Muscle layer of duodenum (tissue), 2 donors: ENCODE data around the gene NAV1.

ENCODE experiments used
- H3K27ac ChIP-seq: one replicate; pipeline ENCODE4 v1.7.0; 2013; ENCODE audit warnings: mild to moderate bottlenecking, low read length
- H3K27me3 ChIP-seq: one replicate; pipeline ENCODE4 v1.7.0; 2013; ENCODE audit warnings: low read depth, mild to moderate bottlenecking, control low read depth, low read length
- H3K36me3 ChIP-seq, 2 donors: one replicate each; pipeline ENCODE4 v1.7.0; 2013; ENCODE audit warnings: low read length in 2 of 2, control low read depth in 1 of 2, mild to moderate bottlenecking in 1 of 2; ENCODE audit not compliant: insufficient read depth in 2 of 2, control insufficient read depth in 1 of 2
- H3K4me1 ChIP-seq, 2 donors: one replicate each; pipeline ENCODE4 v1.7.0; 2013; ENCODE audit warnings: low read length in 2 of 2, mild to moderate bottlenecking in 2 of 2, control low read depth in 1 of 2, moderate library complexity in 1 of 2; ENCODE audit not compliant: insufficient read depth in 2 of 2, control insufficient read depth in 1 of 2
- H3K4me3 ChIP-seq, 2 donors: one replicate each; pipeline ENCODE4 v1.7.0; 2013; ENCODE audit warnings: low read length in 2 of 2, low read depth in 1 of 2, mild to moderate bottlenecking in 1 of 2
- H3K9me3 ChIP-seq, 2 donors: one replicate each; pipeline ENCODE4 v1.7.0; 2013; ENCODE audit warnings: low read length in 2 of 2, control low read depth in 1 of 2, mild to moderate bottlenecking in 1 of 2; ENCODE audit not compliant: control insufficient read depth in 1 of 2
- donor health status: healthy.

NAV1 gene

GRCh38 chr1:201498621-201499020 lies 40.3 kb upstream of the NAV1 start:
- H3K27me3 ChIP-seq: no peaks in the 10 kb centered on the region
- peaks cover 46 to 80% of the 10 kb centered on the region in 2 donors for H3K4me1 ChIP-seq
- H3K36me3 ChIP-seq: peaks cover 28 to 29% of the 10 kb centered on the region in 2 donors
- H3K4me3 ChIP-seq: peak overlapping the region; percentile 20 to 22
- H3K27ac ChIP-seq: peak overlapping the region; percentile 79
- H3K9me3 ChIP-seq: no peaks in the 10 kb centered on the region

GRCh38 chr1:201499191-201499590 lies 39.7 kb upstream of the NAV1 start:
- H3K27me3 ChIP-seq: no peaks in the 10 kb centered on the region
- no peaks in the 10 kb centered on the region for H3K9me3 ChIP-seq
- peaks cover 42 to 74% of the 10 kb centered on the region in 2 donors for H3K4me1 ChIP-seq
- peak overlapping the region in 1 of 2 donors; percentile 22 for H3K4me3 ChIP-seq
- H3K27ac ChIP-seq: peak overlapping the region; percentile 79
- peaks cover 27 to 31% of the 10 kb centered on the region in 2 donors for H3K36me3 ChIP-seq

- peak overlapping the region; percentile 87 for H3K27ac ChIP-seq
- peaks cover 20 to 26% of the 10 kb centered on the region in 2 donors for H3K36me3 ChIP-seq
- H3K27me3 ChIP-seq: no peaks in the 10 kb centered on the region
- no peaks in the 10 kb centered on the region for H3K9me3 ChIP-seq
- peaks cover 39 to 71% of the 10 kb centered on the region in 2 donors for H3K4me1 ChIP-seq
- H3K4me3 ChIP-seq: peak overlapping the region; percentile 1 to 51
These were observed 38.9 kb upstream of the NAV1 start for GRCh38 chr1:201499795-201500669.

- Histone ChIP-seq H3K4me3 (peak overlapping the region; percentile 1 to 51), H3K36me3 (peaks cover 14 to 19% of the 10 kb centered on the region in 2 donors), H3K27ac (peak overlapping the region; percentile 87), H3K4me1 (peaks cover 39 to 70% of the 10 kb centered on the region in 2 donors), H3K9me3 (no peaks in the 10 kb centered on the region), H3K27me3 (no peaks in the 10 kb centered on the region)
These were observed 38.2 kb upstream of the NAV1 start for GRCh38 chr1:201500670-201501120.

GRCh38 chr1:201501144-201501543 lies 37.8 kb upstream of the NAV1 start:
- Histone ChIP-seq H3K9me3 (no peaks in the 10 kb centered on the region), H3K36me3 (peaks cover 14 to 16% of the 10 kb centered on the region in 2 donors), H3K27me3 (no peaks in the 10 kb centered on the region), H3K4me1 (peaks cover 39 to 65% of the 10 kb centered on the region in 2 donors), H3K27ac (peak overlapping the region; percentile 87), H3K4me3 (peak overlapping the region; percentile 1 to 51)

GRCh38 chr1:201501812-201502510 lies 37.0 kb upstream of the NAV1 start:
- Histone ChIP-seq H3K27me3 (no peaks in the 10 kb centered on the region), H3K36me3 (peaks cover 11 to 14% of the 10 kb centered on the region in 2 donors), H3K9me3 (no peaks in the 10 kb centered on the region), H3K4me3 (peak overlapping the region in 1 of 2 donors; percentile 86), H3K4me1 (peaks cover 30 to 57% of the 10 kb centered on the region in 2 donors), H3K27ac (peak overlapping the region; percentile 97)

GRCh38 chr1:201502511-201502857 lies 36.4 kb upstream of the NAV1 start:
- H3K4me1 ChIP-seq: peaks cover 33 to 52% of the 10 kb centered on the region in 2 donors
- no peaks in the 10 kb centered on the region for H3K9me3 ChIP-seq
- H3K36me3 ChIP-seq: peaks cover 11 to 14% of the 10 kb centered on the region in 2 donors
- H3K27ac ChIP-seq: peak overlapping the region; percentile 97
- H3K4me3 ChIP-seq: peak overlapping the region in 1 of 2 donors; percentile 86
- no peaks in the 10 kb centered on the region for H3K27me3 ChIP-seq

GRCh38 chr1:201503397-201504176 lies 35.3 kb upstream of the NAV1 start:
- H3K27ac ChIP-seq: peak overlapping the region; percentile 97
- peaks cover 7 to 8% of the 10 kb centered on the region in 2 donors for H3K36me3 ChIP-seq
- H3K27me3 ChIP-seq: no peaks in the 10 kb centered on the region
- peaks cover 37 to 47% of the 10 kb centered on the region in 2 donors for H3K4me1 ChIP-seq
- peak overlapping the region; percentile 47 to 86 for H3K4me3 ChIP-seq
- no peaks in the 10 kb centered on the region for H3K9me3 ChIP-seq

GRCh38 chr1:201504179-201504631 lies 34.7 kb upstream of the NAV1 start:
- Histone ChIP-seq H3K27me3 (no peaks in the 10 kb centered on the region), H3K27ac (peak overlapping the region; percentile 97), H3K4me3 (peak overlapping the region; percentile 47 to 86), H3K4me1 (peaks cover 31 to 40% of the 10 kb centered on the region in 2 donors), H3K9me3 (no peaks in the 10 kb centered on the region), H3K36me3 (peaks cover 2 to 7% of the 10 kb centered on the region in 2 donors)

- no peaks in the 10 kb centered on the region for H3K27me3 ChIP-seq
- peak overlapping the region; percentile 97 for H3K27ac ChIP-seq
- peaks cover 30 to 34% of the 10 kb centered on the region in 2 donors for H3K4me1 ChIP-seq
- peak overlapping the region; percentile 84 to 86 for H3K4me3 ChIP-seq
- H3K36me3 ChIP-seq: peaks cover 0 to 7% of the 10 kb centered on the region in 2 donors
- H3K9me3 ChIP-seq: no peaks in the 10 kb centered on the region
These were observed 34.0 kb upstream of the NAV1 start for GRCh38 chr1:201504799-201505502.
